C4-2B (cell line): ENCODE measurements around the gene MYG1.

Source experiments
- ZFX ChIP-seq: fragments of 450-650 bp; IDR thresholded peaks from 2 replicates; pipeline ENCODE4 v1.6.1; 2017
- TF ChIP-seq, protein P1 (sequence below): fragments of 450-650 bp; conservative IDR thresholded peaks from 2 replicates; pipeline ENCODE4 v1.5.1; 2017; ENCODE audit warnings: mild to moderate bottlenecking

DNA sequence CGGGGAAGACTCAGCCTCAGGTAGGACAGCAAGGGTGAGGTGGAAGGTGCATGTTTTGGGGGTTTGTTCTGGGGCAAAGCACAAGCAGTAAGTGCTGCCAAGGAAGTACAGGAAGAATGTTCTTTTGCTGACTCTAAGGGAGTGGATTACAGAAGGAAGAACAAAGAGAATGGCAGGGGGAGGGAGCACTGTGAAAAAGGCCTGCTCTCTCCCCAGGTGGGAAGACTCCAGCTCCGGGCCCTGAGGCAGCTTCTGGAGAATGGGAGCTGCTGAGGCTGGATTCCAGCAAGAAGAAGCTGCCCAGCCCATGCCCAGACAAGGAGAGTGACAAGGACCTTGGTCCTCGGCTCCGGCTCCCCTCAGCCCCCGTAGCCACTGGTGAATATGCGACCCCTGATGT is 11.2 kb upstream of the MYG1 start:
- TF ChIP-seq, protein P1, sequence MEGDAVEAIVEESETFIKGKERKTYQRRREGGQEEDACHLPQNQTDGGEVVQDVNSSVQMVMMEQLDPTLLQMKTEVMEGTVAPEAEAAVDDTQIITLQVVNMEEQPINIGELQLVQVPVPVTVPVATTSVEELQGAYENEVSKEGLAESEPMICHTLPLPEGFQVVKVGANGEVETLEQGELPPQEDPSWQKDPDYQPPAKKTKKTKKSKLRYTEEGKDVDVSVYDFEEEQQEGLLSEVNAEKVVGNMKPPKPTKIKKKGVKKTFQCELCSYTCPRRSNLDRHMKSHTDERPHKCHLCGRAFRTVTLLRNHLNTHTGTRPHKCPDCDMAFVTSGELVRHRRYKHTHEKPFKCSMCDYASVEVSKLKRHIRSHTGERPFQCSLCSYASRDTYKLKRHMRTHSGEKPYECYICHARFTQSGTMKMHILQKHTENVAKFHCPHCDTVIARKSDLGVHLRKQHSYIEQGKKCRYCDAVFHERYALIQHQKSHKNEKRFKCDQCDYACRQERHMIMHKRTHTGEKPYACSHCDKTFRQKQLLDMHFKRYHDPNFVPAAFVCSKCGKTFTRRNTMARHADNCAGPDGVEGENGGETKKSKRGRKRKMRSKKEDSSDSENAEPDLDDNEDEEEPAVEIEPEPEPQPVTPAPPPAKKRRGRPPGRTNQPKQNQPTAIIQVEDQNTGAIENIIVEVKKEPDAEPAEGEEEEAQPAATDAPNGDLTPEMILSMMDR, result no peak
- no peak for TF ChIP-seq ZFX
